Astrocyte of the spinal cord (primary cell): Measurements from ENCODE around the gene IL1RAPL2.

Experiments used
- DNase-seq: peaks from one replicate; pipeline ENCODE4 v3.0.0; 2011; ENCODE audit warnings: low read depth, low spot score
- H3K4me3 ChIP-seq: 2 replicates; pipeline ENCODE4 v1.5.1; 2011; ENCODE audit warnings: low read depth, mild to moderate bottlenecking, low read length, moderate library complexity
- in situ Hi-C: cut with HindIII; loops from 2 replicates; pipeline ENCODE4 v1.10.0; 2017; ENCODE audit warnings: low sequenced_read_pairs
- TF ChIP-seq, protein P1 (sequence below): IDR thresholded peaks from 2 replicates; pipeline ENCODE4 v1.5.1; 2012; ENCODE audit warnings: low read depth, mild to moderate bottlenecking, low read length, inconsistent platforms

IL1RAPL2 gene

DNA sequence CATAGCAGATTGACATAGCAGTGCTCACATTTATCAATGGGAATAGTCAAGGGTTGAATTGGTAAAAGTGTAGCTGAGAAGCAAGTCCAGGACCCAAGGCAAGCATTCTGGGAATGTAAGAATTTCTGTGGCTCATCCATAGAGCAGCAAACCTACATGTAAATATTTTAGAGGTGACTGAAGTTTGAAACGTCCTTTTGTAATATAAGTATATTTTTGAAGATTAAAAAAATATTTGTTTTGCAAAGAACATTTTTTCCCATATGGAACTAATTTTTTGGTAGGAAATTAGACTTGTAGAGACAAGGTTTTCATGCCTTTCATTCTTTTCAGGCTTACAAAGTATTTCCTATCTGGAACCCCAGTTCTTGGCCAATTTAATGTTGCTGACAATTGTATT, 550.5 kb downstream of the IL1RAPL2 start:
- in situ Hi-C loops, result no loop called here
- H3K4me3 ChIP-seq, result no peak overlapping the region
- TF ChIP-seq, protein P1, sequence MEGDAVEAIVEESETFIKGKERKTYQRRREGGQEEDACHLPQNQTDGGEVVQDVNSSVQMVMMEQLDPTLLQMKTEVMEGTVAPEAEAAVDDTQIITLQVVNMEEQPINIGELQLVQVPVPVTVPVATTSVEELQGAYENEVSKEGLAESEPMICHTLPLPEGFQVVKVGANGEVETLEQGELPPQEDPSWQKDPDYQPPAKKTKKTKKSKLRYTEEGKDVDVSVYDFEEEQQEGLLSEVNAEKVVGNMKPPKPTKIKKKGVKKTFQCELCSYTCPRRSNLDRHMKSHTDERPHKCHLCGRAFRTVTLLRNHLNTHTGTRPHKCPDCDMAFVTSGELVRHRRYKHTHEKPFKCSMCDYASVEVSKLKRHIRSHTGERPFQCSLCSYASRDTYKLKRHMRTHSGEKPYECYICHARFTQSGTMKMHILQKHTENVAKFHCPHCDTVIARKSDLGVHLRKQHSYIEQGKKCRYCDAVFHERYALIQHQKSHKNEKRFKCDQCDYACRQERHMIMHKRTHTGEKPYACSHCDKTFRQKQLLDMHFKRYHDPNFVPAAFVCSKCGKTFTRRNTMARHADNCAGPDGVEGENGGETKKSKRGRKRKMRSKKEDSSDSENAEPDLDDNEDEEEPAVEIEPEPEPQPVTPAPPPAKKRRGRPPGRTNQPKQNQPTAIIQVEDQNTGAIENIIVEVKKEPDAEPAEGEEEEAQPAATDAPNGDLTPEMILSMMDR, result no peak
- no peak for DNase-seq

DNA sequence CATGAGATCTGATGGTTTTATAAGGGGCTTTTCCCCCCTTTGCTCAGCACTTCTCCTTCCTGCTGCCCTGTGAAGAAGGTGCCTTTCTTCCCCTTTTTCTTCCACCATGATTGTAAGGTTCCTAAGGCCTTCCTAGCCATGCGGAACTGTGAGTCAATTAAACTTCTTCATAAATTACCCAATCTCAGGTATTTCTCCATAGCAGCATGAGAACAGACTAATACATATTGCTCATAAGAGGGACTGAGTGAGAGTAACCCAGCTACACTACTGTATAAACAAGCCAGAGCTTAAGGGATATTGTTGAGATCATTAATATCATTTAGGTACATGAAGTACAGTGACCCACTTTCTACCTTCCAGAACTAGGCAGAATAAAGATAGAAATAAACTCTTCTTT, 551.6 kb downstream of the IL1RAPL2 start:
- no peak overlapping the region for H3K4me3 ChIP-seq
- in situ Hi-C loops, result no loop called here
- DNase-seq, result no peak
- TF ChIP-seq, protein P1, result no peak

DNA sequence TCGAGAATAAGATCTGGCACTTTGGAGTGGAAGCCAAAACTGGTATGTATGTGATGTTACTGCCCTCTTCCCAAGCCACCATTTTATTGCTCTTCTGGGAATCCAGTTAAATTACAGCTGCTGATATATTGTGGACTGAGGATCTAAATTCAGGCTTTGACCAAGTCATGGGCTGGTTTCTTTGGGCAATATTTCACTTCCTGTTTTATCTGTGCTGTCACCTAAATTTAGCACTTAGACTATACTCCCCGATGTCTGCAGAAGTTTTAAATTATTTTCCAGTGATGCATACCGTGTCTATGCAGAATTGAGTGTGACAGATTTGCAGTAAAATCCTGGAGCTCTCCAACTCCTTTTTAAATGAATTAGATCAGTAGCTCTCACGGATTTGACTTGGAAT, 554.5 kb downstream of the IL1RAPL2 start:
- in situ Hi-C loops, result no loop called here
- TF ChIP-seq, protein P1, result no peak
- no peak for DNase-seq

DNA sequence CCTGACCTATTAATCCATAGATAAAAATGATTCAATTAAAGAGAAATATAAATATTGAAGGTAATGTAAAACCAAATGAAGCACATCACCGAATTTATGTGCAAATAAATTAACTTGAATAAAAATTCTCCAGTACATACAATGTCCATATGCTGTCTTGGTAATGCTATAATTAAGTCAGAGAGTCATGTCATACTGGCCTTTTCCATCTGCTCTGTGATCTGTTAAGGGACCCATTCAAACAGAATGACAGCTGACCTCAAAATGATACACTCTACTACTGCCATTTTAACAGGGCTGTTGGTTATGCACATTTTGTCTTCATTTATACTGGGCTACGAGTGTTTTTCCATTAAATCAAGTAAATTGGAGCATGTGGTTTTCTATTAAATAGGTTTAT, 555.2 kb downstream of the IL1RAPL2 start:
- no peak for DNase-seq
- no peak overlapping the region for H3K4me3 ChIP-seq
- in situ Hi-C loops, result no loop called here
- TF ChIP-seq, protein P1, result no peak

More for the DNA sequence above, 554.5 kb downstream of the IL1RAPL2 start:
- H3K4me3 ChIP-seq, result no peak overlapping the region

DNA sequence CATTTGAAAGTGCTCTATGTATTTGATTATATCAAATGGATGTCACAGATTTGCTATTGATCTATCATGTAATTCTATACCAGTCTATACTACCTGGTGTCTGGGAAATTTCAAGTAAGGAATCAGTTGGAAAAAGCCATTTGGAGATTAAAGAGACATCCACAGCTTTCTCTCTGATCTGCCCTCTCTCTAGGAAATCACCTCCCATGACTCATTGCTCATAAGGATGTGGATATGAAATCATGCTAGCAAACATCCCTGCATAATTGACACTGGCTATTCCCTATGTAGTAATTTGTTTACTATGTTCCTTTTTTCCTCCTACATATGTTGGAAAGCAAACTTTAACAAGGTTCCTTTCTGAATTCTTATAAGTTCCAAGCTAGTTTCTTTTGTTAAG, 560.2 kb downstream of the IL1RAPL2 start:
- no peak overlapping the region for H3K4me3 ChIP-seq
- in situ Hi-C loops, result no loop called here
- no peak for DNase-seq
- TF ChIP-seq, protein P1, result no peak

DNA sequence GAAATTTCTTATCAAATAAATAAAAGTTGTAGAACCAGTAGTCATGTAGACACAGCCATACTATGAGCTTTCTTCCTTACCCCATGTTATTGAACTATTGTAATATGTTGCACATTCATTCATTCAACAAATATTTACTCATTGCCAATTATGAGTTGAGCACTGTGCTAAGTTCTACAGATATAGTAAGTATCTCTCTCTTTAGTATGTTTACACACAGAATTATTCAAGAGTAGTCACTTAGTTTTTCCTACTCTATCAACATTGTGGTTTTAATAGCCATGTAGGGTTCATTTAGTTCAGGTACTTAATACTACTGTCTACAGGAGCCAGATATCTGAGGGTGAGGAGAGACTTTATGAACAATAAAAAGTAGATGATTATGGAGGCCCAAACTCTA, 568.3 kb downstream of the IL1RAPL2 start:
- no peak overlapping the region for H3K4me3 ChIP-seq
- TF ChIP-seq, protein P1, result no peak
- in situ Hi-C loops, result no loop called here
- no peak for DNase-seq

DNA sequence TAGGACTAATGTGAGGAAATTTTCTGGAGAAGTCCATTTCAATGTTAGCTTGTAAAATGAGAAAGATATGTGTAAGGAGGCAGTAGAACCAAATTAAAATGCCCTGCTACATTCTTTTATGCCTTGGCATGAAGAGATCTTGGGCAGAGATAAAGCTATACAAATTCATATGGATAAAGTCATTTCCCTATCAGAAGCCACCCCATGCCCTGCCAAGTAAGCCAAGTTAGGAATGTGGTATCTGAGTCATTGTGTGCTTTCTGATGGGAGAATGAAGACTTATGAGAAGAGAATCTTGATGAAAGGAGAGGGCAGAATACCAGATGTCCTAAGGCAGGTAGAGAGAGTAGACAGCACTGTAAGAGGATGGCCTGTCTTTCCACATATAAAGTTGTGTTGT, 570.8 kb downstream of the IL1RAPL2 start:
- TF ChIP-seq, protein P1, result no peak
- no peak overlapping the region for H3K4me3 ChIP-seq
- in situ Hi-C loops, result no loop called here
- no peak for DNase-seq
